GM10248 (cell line): Measurements from ENCODE around the gene SLC25A51.

ENCODE experiments used
- CTCF ChIA-PET: fragments of 300-600 bp; sonication (Branson Sonifier 250); formaldehyde crosslinking; extraction: SDS; loops from one replicate; lab custom pipeline; 2021; ENCODE audit warnings: antibody characterized with exemption; lab: Yijun Ruan, JAX
- POLR2A ChIA-PET: fragments of 350-650 bp; sonication (Branson Sonifier 250); formaldehyde crosslinking; extraction: SDS; loops from one replicate; lab custom pipeline; 2020; ENCODE audit warnings: antibody characterized with exemption; lab: Yijun Ruan, JAX
- DNase-seq: peaks from one replicate; pipeline ENCODE4 v3.0.0; 2012; ENCODE audit errors: extremely low spot score
- CTCF ChIP-seq: IDR thresholded peaks from 2 replicates; pipeline ENCODE4 v1.5.1; 2012; ENCODE audit warnings: mild to moderate bottlenecking, low read depth; ENCODE audit errors: extremely low read depth, missing control alignments, control extremely low read depth

The SLC25A51 gene

GRCh38 chr9:37944671-37945481, 40.9 kb upstream of the SLC25A51 start:
- TF ChIP-seq CTCF = no peak
- CTCF ChIA-PET = interaction anchor here (1.0 to 2.1 kb wide), 3 partner anchors 10 to 465 kb away, joined by 3 to 6 read pairs (median 3); no protein-coding TSS in a partner anchor
- no peak for DNase-seq
- POLR2A ChIA-PET = no interaction called here

- CTCF ChIA-PET = interaction anchor here (2.1 kb wide), 1 partner anchor 19 kb away, joined by 6 read pairs; no protein-coding TSS in a partner anchor
- POLR2A ChIA-PET = no interaction called here
- TF ChIP-seq CTCF = no peak
- DNase-seq = no peak
Observed at GRCh38 chr9:37944266-37944650, 40.3 kb upstream of the SLC25A51 start.

- POLR2A ChIA-PET = no interaction called here
- CTCF ChIA-PET = interaction anchor here (2.1 to 2.2 kb wide), 2 partner anchors 19 to 30 kb away, joined by 6 to 7 read pairs; no protein-coding TSS in a partner anchor
- TF ChIP-seq CTCF = no peak
- DNase-seq = no peak
Observed at GRCh38 chr9:37943345-37944265, 39.7 kb upstream of the SLC25A51 start.

- POLR2A ChIA-PET = no interaction called here
- DNase-seq = no peak
- CTCF ChIA-PET = interaction anchor here (1.5 to 2.2 kb wide), 2 partner anchors 8 to 29 kb away, joined by 4 to 7 read pairs; no protein-coding TSS in a partner anchor
- TF ChIP-seq CTCF = no peak
Observed at GRCh38 chr9:37942621-37943344, 38.9 kb upstream of the SLC25A51 start.

- POLR2A ChIA-PET = no interaction called here
- DNase-seq = no peak
- CTCF ChIA-PET = interaction anchor here (0.8 to 2.2 kb wide), 6 partner anchors 10 to 147 kb away, joined by 3 to 7 read pairs (median 3); no protein-coding TSS in a partner anchor
- TF ChIP-seq CTCF = no peak
Observed at GRCh38 chr9:37941253-37941652, 37.3 kb upstream of the SLC25A51 start.

- CTCF ChIA-PET = interaction anchor here (1.6 to 2.9 kb wide), 2 partner anchors 16 to 25 kb away, joined by 6 to 9 read pairs; no protein-coding TSS in a partner anchor
Observed at GRCh38 chr9:37939575-37940095, 35.7 kb upstream of the SLC25A51 start.

More at GRCh38 chr9:37939575-37940095, 35.7 kb upstream of the SLC25A51 start:
- no peak for DNase-seq
- TF ChIP-seq CTCF = no peak
- POLR2A ChIA-PET = no interaction called here
